Stimulated activated naive CD8-positive, alpha-beta T cell treated with anti-CD3 and anti-CD28 coated beads, Interleukin-15, amount 100 ng/mL, for 72 hours (primary cell): ENCODE results near the gene THSD4.
A peak's percentile ranks its signal among the peaks of the same experiment; 100 is the strongest.

ENCODE experiments used
- ATAC-seq: fragments of 150-1000 bp; cut with Tn5 transposase; 2 replicates; pipeline ENCODE4 v1.10.0; 2021; ENCODE audit warnings: mild to moderate bottlenecking, moderate library complexity
- DNase-seq, 2 donors: peaks; one replicate each; pipeline ENCODE4 v3.0.0; 2021 to 2022
- H3K27ac Mint-ChIP-seq, 2 donors: one replicate each; pipeline ENCODE4 v1.8.0; 2022; ENCODE audit warnings: mild to moderate bottlenecking in 2 of 2, mixed read lengths in 2 of 2, moderate library complexity in 2 of 2
- H3K27me3 Mint-ChIP-seq: one replicate; pipeline ENCODE4 v1.8.0; 2022; ENCODE audit warnings: mixed read lengths
- H3K4me1 Mint-ChIP-seq: one replicate; pipeline ENCODE4 v1.8.0; 2022; ENCODE audit warnings: mild to moderate bottlenecking, mixed read lengths
- H3K4me3 Mint-ChIP-seq, 2 donors: one replicate each; pipeline ENCODE4 v1.8.0; 2022; ENCODE audit warnings: mild to moderate bottlenecking in 2 of 2, mixed read lengths in 2 of 2, moderate library complexity in 1 of 2
- H3K9me3 Mint-ChIP-seq, 2 donors: one replicate each; pipeline ENCODE4 v1.8.0; 2022; ENCODE audit warnings: mixed read lengths in 2 of 2

The THSD4 gene

GRCh38 chr15:71329041-71329440 is 213.8 kb downstream of the THSD4 start:
- Mint-ChIP-seq H3K4me3 (no peak overlapping the region), H3K9me3 (no peaks in the 10 kb centered on the region), H3K27ac (no peak overlapping the region), H3K27me3 (no peaks in the 10 kb centered on the region), H3K4me1 (no peaks in the 10 kb centered on the region)
- DNase-seq (no peak), ATAC-seq (no peak)

DNA sequence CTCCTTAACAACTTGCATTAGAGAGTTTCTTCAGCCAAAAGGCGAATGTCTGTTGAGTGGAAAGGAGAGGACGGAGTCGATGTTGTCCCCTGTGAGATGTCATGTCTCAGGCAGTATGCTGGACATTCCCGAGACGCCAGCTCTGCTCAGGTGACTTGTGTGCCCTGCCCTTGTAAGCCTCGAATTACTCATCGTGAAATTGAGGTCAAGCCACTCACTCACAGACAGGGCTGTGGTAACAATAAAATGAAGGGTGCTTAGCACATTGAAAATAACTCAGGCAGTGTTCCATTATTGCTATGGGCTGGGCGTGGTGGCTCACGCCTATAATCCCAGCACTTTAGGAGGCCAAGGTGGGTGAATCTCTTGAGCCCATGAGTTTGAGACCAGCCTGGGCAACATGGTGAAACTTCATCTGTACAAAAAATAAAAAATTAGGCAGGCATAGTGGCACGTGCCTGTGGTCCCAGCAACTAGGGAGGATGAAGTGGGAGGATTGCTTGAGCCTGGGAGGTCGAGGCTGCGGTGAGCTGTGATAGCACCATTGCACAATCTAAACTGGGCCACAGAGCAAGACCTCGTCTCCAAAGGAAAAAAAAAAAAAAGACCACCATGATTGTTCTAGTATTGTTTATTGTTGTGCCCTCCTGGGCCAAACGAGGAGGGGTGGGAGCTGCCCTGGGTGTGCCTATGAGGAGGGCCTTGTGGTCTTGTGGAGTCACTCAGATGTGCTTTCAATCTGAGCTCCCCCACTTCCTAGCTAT is 214.4 kb downstream of the THSD4 start:
- H3K4me3 Mint-ChIP-seq, result no peak overlapping the region
- H3K27ac Mint-ChIP-seq, result no peak overlapping the region
- ATAC-seq (no peak), DNase-seq (no peak)
- no peaks in the 10 kb centered on the region for H3K27me3 Mint-ChIP-seq
- H3K9me3 Mint-ChIP-seq, result no peaks in the 10 kb centered on the region
- no peaks in the 10 kb centered on the region for H3K4me1 Mint-ChIP-seq

- no peak overlapping the region for H3K27ac Mint-ChIP-seq
- H3K27me3 Mint-ChIP-seq, result no peaks in the 10 kb centered on the region
- H3K9me3 Mint-ChIP-seq, result no peaks in the 10 kb centered on the region
- DNase-seq (no peak), ATAC-seq (no peak)
- no peaks in the 10 kb centered on the region for H3K4me1 Mint-ChIP-seq
- H3K4me3 Mint-ChIP-seq, result no peak overlapping the region
Measured at GRCh38 chr15:71330638-71331162, 215.4 kb downstream of the THSD4 start.

- H3K27me3 Mint-ChIP-seq, result no peaks in the 10 kb centered on the region
- H3K27ac Mint-ChIP-seq, result no peak overlapping the region
- DNase-seq, result no peak
- no peaks in the 10 kb centered on the region for H3K4me1 Mint-ChIP-seq
- no peaks in the 10 kb centered on the region for H3K9me3 Mint-ChIP-seq
- ATAC-seq, result no peak
- no peak overlapping the region for H3K4me3 Mint-ChIP-seq
Measured at GRCh38 chr15:71331173-71331572, 215.9 kb downstream of the THSD4 start.

GRCh38 chr15:71332431-71333004 is 217.2 kb downstream of the THSD4 start:
- no peak for ATAC-seq
- no peak for DNase-seq
- Mint-ChIP-seq H3K27me3 (no peaks in the 10 kb centered on the region), H3K4me1 (no peaks in the 10 kb centered on the region), H3K9me3 (no peaks in the 10 kb centered on the region), H3K27ac (no peak overlapping the region), H3K4me3 (no peak overlapping the region)

DNA sequence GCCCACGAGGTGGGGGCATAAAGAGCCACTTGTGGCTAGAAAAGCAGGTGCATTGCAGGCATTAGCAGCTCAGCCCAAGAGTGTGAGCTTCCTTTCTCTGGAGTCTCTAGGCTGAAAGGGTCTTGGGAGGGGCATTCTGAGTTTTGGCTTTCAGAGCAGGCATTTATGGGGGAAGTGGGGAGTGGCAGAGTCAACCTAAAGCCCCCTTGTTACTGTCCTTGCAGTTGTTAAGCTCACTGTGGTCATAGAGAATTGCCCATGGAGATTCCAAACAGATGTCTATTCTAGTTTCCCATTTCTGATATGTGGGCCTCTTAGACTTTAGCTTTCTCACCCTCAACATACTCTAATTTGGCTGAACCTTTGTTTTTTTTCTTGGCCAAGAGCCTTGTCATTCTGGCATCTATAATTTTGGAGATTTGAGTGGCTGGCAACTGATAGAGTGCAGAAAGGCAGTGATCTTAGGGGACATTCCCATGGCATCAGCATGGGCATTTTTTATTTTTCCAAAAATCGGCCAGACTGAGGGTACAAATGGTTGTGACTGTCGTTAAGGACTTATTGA is 217.9 kb downstream of the THSD4 start:
- DNase-seq (no peak), ATAC-seq (no peak)
- Mint-ChIP-seq H3K9me3 (no peaks in the 10 kb centered on the region), H3K4me3 (no peak overlapping the region), H3K27me3 (peaks cover under 1% of the 10 kb centered on the region), H3K27ac (no peak overlapping the region), H3K4me1 (no peaks in the 10 kb centered on the region)

DNA sequence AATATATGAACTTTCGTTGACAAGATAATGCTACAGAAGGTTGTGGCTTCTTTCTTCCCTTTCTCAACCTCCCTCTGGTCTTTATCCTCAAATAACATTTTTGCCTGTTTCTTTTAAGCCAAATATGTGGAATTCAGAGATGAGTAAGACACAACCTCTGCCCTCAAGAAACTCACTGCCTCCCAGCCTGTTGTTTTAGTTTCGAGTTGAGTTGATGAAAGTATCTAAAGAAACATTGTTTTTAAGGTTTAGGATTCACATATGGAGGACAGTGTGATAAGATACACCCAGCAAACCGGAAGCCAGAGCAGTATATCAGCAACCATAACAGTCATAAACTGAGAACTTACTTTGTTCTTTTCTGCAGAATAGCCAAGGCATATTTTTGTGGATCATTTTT is 218.6 kb downstream of the THSD4 start:
- DNase-seq (no peak), ATAC-seq (no peak)
- H3K9me3 Mint-ChIP-seq, result no peaks in the 10 kb centered on the region
- H3K4me3 Mint-ChIP-seq, result no peak overlapping the region
- H3K27me3 Mint-ChIP-seq, result peaks cover 5% of the 10 kb centered on the region
- H3K4me1 Mint-ChIP-seq, result no peaks in the 10 kb centered on the region
- H3K27ac Mint-ChIP-seq, result peak overlapping the region in 1 of 2 donors; percentile 13

GRCh38 chr15:71334434-71334833 is 219.2 kb downstream of the THSD4 start:
- H3K4me3 Mint-ChIP-seq, result no peak overlapping the region
- DNase-seq, result no peak
- peaks cover 5% of the 10 kb centered on the region for H3K27me3 Mint-ChIP-seq
- no peaks in the 10 kb centered on the region for H3K9me3 Mint-ChIP-seq
- no peak for ATAC-seq
- no peak overlapping the region for H3K27ac Mint-ChIP-seq
- no peaks in the 10 kb centered on the region for H3K4me1 Mint-ChIP-seq

DNA sequence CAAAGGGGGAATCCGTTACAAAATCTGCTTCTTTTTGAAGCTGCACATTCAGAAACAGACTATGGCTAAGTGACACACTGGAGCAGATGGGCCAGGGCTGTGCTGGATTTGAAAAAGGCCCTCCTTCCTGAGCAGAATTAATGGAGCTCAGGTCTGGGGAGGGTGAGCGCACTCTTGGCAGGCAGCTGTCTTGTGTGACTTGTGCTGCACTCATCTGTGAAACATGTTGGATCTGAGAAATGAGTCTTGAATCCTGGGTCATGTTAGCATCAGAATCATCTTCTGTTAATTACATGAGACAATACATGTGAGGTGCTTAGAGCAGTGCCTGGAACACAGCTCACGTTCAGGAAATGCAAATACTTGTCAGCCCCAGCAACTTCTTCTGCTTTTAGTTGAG is 219.6 kb downstream of the THSD4 start:
- Mint-ChIP-seq H3K27me3 (peaks cover 5% of the 10 kb centered on the region), H3K9me3 (no peaks in the 10 kb centered on the region), H3K27ac (no peak overlapping the region), H3K4me3 (no peak overlapping the region), H3K4me1 (no peaks in the 10 kb centered on the region)
- no peak for ATAC-seq
- no peak for DNase-seq

GRCh38 chr15:71335591-71335990 is 220.3 kb downstream of the THSD4 start:
- H3K27ac Mint-ChIP-seq, result no peak overlapping the region
- DNase-seq (no peak), ATAC-seq (no peak)
- peaks cover 5% of the 10 kb centered on the region for H3K27me3 Mint-ChIP-seq
- H3K4me3 Mint-ChIP-seq, result no peak overlapping the region
- no peaks in the 10 kb centered on the region for H3K9me3 Mint-ChIP-seq
- H3K4me1 Mint-ChIP-seq, result no peaks in the 10 kb centered on the region

DNA sequence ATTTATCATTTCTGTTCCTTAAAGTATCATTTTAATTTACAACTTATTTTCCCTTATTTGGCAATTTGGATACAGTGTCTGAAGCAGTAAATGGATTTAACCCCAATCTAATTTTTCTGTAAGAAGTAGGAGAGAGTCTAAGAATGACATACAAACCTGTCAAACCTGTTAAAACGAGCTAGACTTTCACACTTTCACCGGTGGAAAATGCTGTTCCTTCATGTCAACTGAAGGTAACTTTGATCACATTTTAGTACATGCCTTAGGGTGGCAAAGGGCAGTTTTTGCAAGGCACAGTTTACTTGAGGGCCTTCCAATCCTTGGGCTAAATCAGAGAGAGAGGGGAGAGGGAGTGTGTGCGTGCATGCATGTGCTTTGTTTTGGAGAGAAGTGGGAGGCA is 221.4 kb downstream of the THSD4 start:
- Mint-ChIP-seq H3K27me3 (peaks cover 5% of the 10 kb centered on the region), H3K9me3 (no peaks in the 10 kb centered on the region), H3K4me1 (no peaks in the 10 kb centered on the region), H3K27ac (no peak overlapping the region), H3K4me3 (no peak overlapping the region)
- ATAC-seq (no peak), DNase-seq (no peak)

- Mint-ChIP-seq H3K4me1 (no peaks in the 10 kb centered on the region), H3K27ac (no peak overlapping the region), H3K9me3 (no peaks in the 10 kb centered on the region), H3K4me3 (no peak overlapping the region), H3K27me3 (peaks cover 5% of the 10 kb centered on the region)
- no peak for ATAC-seq
- no peak for DNase-seq
Measured at GRCh38 chr15:71337197-71337845, 222.1 kb downstream of the THSD4 start.

DNA sequence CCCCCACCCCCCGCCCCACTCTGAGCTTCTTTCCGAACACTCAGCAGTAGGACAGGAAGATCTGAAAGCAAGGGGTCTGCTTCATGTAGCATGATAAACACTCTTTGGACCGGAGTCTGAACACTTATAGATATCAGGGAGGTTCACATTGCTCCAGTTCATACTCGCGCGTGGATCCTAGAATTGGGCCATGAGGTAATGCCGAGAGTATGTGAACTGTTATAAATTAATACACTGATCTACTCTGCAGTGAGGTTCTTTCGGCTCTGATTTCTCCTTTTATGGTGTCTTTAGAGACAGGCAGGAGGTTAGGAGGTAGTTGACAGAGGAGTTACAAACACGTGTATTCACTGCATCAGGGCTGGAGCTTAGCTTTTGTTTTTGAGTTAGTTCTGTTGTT is 223.0 kb downstream of the THSD4 start:
- H3K9me3 Mint-ChIP-seq, result no peaks in the 10 kb centered on the region
- H3K27me3 Mint-ChIP-seq, result peaks cover 5% of the 10 kb centered on the region
- no peaks in the 10 kb centered on the region for H3K4me1 Mint-ChIP-seq
- H3K27ac Mint-ChIP-seq, result no peak overlapping the region
- ATAC-seq, result no peak
- H3K4me3 Mint-ChIP-seq, result no peak overlapping the region
- DNase-seq, result no peak

DNA sequence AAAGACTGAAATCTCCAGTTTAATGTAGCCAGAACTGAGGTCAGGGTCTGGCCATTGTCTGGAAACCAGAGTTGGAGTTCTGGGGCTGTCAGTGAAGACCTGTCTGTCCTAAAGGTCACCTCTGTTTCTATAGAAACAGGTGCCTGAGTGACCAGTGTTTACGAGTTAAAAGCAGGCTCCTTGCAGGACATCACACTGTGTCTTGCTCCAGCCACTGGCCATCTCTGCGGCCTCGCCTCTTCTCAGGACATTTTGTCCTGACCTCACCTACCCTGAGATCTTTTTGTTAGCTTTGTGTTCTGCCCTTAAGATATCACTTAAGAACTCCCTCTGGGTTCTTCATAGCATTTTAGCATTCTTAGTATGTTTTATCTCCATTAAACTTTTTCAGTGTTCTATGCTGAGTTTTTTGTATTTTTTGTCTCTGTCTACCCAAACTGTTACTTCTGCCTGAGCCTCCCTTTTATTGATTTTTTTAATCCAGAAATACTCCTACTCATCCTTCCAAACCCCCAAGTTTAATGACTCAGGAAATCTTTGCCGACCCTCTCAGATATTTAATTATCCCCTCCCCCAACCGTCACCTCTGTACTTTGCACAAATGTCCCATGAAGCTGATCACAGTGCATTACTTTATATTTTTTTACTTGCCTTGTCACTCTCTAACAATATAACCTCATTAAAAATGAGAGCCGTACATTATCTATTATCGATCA is 223.7 kb downstream of the THSD4 start:
- H3K27ac Mint-ChIP-seq, result peak overlapping the region in 1 of 2 donors; percentile 27
- no peaks in the 10 kb centered on the region for H3K4me1 Mint-ChIP-seq
- DNase-seq (no peak), ATAC-seq (no peak)
- peaks cover 5% of the 10 kb centered on the region for H3K27me3 Mint-ChIP-seq
- H3K9me3 Mint-ChIP-seq, result no peaks in the 10 kb centered on the region
- no peak overlapping the region for H3K4me3 Mint-ChIP-seq

- no peak for ATAC-seq
- H3K4me3 Mint-ChIP-seq, result no peak overlapping the region
- H3K27ac Mint-ChIP-seq, result peak overlapping the region in 1 of 2 donors; percentile 14
- H3K4me1 Mint-ChIP-seq, result no peaks in the 10 kb centered on the region
- DNase-seq, result no peak
- peaks cover 6% of the 10 kb centered on the region for H3K27me3 Mint-ChIP-seq
- no peaks in the 10 kb centered on the region for H3K9me3 Mint-ChIP-seq
Measured at GRCh38 chr15:71341811-71342550, 226.7 kb downstream of the THSD4 start.
